ENCODE measurements around the gene CCDC50.

GRCh38 chr3:191381303-191381702 is 52.1 kb downstream of the CCDC50 start:
- TF ChIP-seq CTCF (IDR thresholded peaks at IDR 0.05) (no peak), POLR2A (IDR thresholded peaks at IDR 0.05) (no peak)

Data from lower leg skin (tissue), 3 donors.